ENCODE results near the gene HM13.
"Not testable (repeated sequence)": the region's sequence is repeated elsewhere in the genome, so short reads cannot be mapped to it uniquely, and the experiment has no call there.

The HM13 gene

GRCh38 chr20:31593221-31594001 lies 79.2 kb downstream of the HM13 start:
- no peak for DNase-seq

DNA sequence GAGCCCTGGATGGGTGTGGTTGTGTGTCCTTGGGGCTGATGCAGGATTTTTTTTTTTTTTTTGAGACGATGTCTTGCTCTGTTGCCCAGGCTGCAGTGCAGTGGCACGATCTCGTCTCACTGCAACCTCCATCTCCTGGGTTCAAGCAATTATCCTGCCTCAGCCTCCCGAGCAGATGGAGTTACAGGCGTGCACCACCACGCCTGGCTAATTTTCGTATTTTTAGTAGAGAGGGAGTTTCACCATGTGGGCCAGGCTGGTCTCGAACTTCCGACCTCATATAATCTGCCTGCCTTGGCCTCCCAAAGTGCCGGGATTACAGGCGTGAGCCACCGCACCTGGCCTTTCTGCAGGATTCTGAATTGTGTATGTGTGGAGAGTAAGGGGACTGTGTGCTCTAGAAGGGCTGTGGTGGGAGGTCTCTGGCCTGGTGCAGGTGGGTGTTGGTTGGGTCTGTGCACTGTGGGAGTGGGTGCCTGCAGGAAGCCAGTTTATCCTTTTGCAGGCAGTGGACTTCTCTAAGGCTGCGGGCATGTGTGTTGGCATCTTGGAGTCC lies 79.8 kb downstream of the HM13 start:
- DNase-seq, result no peak

DNA sequence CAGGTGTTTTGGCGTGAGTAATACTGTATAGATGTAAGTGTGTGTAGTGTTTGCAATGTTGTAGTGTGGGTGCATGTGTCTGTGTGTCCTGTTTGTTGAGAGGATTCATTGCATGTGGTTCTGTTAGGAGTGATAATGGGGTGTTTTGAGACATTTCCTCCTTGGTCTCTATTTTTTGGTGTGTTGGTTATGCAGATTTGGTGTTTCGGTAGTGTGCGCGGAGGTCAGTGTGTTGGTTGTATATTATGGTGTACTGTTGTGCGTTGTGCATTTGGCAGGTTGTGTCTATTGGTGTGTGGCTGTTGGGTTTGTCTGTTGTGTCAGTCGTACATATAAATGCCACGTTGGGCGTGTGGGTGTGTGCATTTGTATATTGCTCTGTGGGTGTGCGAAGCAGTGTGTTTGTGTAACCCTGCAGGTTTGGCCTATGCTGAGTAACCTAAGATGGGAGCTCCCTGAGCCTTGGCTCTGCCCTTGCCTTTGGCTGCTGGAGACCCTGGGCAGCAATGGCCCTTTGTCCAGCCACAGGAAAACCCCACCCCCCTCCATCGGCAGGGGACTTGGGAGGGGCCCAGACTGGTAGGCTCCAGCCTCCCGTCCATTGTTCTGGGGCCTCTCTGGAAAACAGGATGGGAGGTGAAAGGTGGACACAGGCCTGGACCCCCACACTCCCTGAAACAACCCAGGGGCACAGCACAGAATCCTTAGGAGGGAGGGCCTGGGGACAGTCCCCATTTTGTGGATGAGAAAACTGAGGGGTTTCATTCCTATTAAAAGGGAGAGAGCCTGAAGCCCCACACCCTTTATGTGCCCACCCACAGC lies 80.5 kb downstream of the HM13 start:
- no peak for DNase-seq

- DNase-seq, result no peak
Observed at GRCh38 chr20:31595380-31595653, 81.1 kb downstream of the HM13 start.

- DNase-seq, result no peak
Observed at GRCh38 chr20:31595654-31596411, 81.6 kb downstream of the HM13 start.

DNA sequence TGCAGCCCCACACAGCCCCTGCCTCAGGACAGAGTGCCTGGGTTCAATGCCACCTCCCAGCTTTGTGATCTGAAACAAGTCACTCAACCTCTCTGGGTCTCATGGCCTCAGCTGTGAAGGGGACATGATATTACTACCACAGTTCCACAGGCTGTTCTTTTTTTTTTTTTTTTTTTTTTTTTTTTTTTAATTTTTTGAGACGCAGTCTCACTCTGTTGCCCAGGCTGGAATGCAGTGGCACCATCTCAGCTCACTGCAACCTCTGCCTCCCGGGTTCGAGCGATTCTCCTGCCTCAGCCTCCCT lies 82.1 kb downstream of the HM13 start:
- DNase-seq, result not testable (repeated sequence)

DNA sequence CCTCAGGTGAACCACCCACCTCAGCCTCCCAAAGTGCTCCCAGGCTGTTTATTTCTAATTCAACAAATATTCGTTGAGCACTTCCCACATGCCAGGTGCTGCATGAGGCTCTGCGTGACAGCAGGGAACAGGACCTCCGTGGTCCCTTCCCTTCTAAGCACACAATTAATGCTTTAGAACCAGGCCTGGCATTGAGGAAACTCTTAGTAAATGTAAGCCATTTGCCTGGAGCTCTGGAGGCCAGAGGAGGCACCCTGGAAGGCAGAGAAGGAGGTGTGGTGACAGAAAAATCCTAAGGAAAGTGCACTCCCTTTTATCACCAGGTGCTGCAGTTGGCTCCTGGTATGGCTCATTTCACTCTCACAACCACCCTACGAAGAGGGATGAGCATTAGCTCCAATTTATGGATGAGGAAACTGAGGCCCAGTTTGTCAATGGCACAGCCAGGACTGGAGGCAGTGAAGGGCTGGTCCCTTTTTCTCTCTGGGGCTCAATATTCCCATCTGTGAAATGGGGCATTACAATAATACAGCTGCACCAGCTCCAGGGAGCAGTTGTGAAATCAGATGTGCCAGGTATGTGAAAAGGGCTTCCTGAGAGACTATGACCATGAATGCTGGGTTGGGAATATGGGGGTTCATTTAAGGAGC lies 82.7 kb downstream of the HM13 start:
- DNase-seq, result no peak

DNA sequence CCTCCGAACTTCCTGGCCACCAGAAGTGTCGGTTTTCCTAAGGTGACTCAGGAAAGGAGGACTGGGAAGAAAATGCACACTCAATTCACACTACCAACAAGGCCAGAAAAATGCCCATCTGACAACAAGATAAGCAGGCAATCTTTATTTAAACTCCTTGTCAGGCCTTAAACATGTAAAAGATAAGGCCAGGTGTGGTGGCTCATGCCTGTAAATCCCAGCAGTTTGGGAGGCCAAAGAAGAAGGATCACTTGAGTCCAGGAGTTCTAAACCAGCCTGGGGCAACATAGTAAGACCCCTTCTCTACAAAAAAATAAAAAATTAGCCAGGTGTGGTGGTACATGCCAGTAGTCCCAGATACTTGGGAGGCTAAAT lies 83.2 kb downstream of the HM13 start:
- DNase-seq, result no peak

- no peak for DNase-seq
Observed at GRCh38 chr20:31602431-31602778, 88.2 kb downstream of the HM13 start.

GRCh38 chr20:31602779-31603441 lies 88.7 kb downstream of the HM13 start:
- no peak for DNase-seq

DNA sequence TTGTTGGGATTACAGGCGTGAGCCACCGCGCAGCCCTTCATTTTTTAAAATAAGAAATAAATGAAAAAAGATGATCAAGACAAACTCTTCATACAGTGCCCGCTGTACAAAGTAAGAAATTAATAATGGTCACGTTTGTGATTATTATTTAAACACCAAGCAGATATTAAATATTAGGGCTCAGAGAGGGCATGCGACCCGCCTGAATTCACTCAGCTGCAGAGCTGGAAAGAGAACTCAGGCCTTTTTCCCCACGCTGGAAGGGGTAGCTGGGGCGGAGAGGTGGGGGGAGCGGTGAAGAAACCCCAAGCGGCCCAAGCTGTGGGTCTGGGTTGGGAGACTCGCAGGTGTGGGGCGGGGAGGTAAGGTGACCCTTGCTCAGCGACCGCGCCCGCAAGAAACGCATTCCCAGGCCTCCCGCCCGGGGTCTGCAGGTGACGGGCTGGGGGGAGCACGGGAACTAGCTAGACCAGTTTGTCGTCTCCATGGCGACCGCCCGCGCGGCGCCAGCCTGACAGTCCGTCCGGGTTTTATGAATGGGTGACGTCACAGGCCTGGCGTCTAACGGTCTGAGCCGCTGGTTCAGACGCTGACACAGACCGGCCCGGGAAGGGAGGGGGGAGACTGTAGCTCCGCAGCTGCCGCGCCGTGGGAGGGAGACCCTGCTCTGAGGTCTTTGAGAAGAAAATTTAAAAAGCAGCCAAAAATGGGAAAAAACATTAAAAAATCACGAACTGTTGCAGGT lies 89.8 kb downstream of the HM13 start:
- peak; percentile 89 to 93 (median 93) for DNase-seq

- peak in 1 of 3 donors; percentile 14 for DNase-seq
Observed at GRCh38 chr20:31604567-31605030, 90.4 kb downstream of the HM13 start.

DNA sequence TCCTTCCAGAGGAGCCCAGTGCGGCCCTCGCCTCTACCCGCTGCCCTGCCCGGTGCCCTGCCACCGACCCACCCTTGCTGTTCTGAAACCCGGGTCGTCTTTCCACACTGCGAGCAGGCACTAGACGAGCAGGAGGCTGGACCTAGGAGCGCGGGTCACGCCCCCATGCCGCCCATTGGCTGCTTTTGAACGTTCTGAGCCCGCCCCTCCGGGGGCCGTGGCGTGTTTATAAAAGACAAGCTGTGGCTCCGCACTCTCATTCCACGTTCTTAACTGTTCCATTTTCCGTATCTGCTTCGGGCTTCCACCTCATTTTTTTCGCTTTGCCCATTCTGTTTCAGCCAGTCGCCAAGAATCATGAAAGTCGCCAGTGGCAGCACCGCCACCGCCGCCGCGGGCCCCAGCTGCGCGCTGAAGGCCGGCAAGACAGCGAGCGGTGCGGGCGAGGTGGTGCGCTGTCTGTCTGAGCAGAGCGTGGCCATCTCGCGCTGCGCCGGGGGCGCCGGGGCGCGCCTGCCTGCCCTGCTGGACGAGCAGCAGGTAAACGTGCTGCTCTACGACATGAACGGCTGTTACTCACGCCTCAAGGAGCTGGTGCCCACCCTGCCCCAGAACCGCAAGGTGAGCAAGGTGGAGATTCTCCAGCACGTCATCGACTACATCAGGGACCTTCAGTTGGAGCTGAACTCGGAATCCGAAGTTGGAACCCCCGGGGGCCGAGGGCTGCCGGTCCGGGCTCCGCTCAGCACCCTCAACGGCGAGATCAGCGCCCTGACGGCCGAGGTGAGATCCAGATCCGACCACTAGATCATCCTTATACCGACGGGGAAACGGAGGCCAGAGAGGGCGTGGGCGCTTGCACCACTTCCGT lies 91.0 kb downstream of the HM13 start, which contains the start of gene ID1:
Gene ID1, plus strand, starts transcription at position 259 of the 871 bp plus-strand sequence. Its CDS starts 99 bp downstream, at position 358.
- peak; percentile 95 to 97 (median 97) for DNase-seq

DNA sequence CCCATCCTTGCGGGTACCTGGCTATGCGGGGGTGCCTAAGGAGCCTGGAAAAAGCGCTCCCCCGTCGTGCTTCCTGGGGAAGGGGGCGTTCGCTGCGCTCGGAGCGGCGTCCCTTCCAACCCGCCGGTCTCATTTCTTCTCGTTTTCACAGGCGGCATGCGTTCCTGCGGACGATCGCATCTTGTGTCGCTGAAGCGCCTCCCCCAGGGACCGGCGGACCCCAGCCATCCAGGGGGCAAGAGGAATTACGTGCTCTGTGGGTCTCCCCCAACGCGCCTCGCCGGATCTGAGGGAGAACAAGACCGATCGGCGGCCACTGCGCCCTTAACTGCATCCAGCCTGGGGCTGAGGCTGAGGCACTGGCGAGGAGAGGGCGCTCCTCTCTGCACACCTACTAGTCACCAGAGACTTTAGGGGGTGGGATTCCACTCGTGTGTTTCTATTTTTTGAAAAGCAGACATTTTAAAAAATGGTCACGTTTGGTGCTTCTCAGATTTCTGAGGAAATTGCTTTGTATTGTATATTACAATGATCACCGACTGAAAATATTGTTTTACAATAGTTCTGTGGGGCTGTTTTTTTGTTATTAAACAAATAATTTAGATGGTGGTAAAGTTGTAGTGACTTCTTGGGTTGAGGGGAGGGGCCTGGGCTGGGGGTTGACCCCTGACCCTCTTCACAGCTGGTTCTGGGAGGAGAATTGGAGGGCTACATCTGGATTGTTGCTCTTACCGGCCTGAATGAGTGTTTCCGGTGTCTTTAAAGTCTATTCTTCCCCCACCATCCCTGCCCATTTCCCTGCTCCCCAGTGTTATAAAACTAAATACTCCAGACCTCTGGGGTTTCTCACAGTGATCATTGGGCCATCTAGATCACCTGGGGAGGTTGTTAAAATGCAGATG lies 91.9 kb downstream of the HM13 start:
- DNase-seq, result peak in 2 of 3 donors; percentile 24 to 25

- DNase-seq, result no peak
Observed at GRCh38 chr20:31606804-31607639, 92.8 kb downstream of the HM13 start.

GRCh38 chr20:31607640-31608250 lies 93.5 kb downstream of the HM13 start:
- DNase-seq, result no peak

DNA sequence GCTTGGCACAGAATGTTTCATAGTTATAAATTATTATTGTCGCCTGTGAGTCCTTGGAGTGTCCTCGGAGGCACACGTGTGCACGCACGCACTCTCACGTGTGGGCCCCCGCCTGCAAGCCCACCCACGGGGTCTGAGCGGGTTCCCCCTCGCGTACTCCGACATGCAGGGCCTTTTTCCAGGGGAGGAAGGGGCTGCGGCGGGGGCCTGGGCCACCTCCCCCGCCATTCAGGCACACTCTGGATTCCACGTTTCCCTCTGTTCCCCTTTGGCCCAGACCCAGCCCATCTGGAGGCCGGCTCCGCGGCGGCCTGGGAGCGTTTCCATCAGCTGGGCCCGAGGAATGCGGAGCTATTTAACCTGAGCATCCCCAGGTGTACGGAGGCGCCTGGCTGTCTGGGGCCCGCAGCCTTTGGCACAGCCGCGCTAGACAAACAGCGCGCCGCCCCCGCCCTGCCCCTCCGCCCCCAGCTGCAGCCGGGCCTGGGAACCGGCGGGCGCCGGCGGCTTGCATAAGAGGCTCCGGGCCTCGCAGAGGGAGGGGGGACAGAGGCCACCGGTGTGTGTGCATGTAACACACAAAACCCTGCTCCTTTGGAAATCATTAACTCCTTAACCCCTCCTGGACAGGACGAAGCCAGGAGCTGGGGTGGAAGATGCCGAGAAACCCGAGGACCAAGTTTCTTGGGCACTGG lies 94.2 kb downstream of the HM13 start:
- DNase-seq, result peak in 2 of 3 donors; percentile 44 to 59

Measured in suppressor macrophage treated with lipopolysaccharide for 1 hour (primary cell).